HG03196 (cell line): ENCODE results near the gene GPATCH8.

ENCODE experiments used
- ATAC-seq: cut with Tn5 transposase; IDR thresholded peaks from one replicate; pipeline ENCODE4 v1.9.1; 2021; ENCODE audit not compliant: unreplicated experiment

Gene GPATCH8

GRCh38 chr17:44359006-44359405, 144.2 kb downstream of the GPATCH8 start:
- ATAC-seq = no peak

GRCh38 chr17:44358066-44358465, 145.1 kb downstream of the GPATCH8 start:
- no peak for ATAC-seq

- ATAC-seq = no peak
Measured at GRCh38 chr17:44356241-44356640, 147.0 kb downstream of the GPATCH8 start.

- no peak for ATAC-seq
Measured at GRCh38 chr17:44355642-44356099, 147.5 kb downstream of the GPATCH8 start.

- ATAC-seq = no peak
Measured at GRCh38 chr17:44354582-44355561, 148.3 kb downstream of the GPATCH8 start.

GRCh38 chr17:44353672-44354331, 149.4 kb downstream of the GPATCH8 start:
- no peak for ATAC-seq

- no peak for ATAC-seq
Measured at GRCh38 chr17:44352828-44353671, 150.2 kb downstream of the GPATCH8 start.

- ATAC-seq = no peak
Measured at GRCh38 chr17:44351961-44352827, 151.0 kb downstream of the GPATCH8 start.

- no peak for ATAC-seq
Measured at GRCh38 chr17:44351464-44351863, 151.7 kb downstream of the GPATCH8 start.

GRCh38 chr17:44350733-44351226, 152.4 kb downstream of the GPATCH8 start:
- ATAC-seq = no peak

- no peak for ATAC-seq
Measured at GRCh38 chr17:44349553-44350070, 153.6 kb downstream of the GPATCH8 start.

- no peak for ATAC-seq
Measured at GRCh38 chr17:44348988-44349364, 154.2 kb downstream of the GPATCH8 start.

- ATAC-seq = no peak
Measured at GRCh38 chr17:44348234-44348987, 154.8 kb downstream of the GPATCH8 start.
